ENCODE results near the gene ZNF266. TPM values are rescaled to one million over a fixed set of nuclear protein-coding genes. Genes with fewer than 3 reads are reported as not detected.

Gene ZNF266
- 13.1 and 14.1 TPM in 2 replicates for total RNA-seq

DNA sequence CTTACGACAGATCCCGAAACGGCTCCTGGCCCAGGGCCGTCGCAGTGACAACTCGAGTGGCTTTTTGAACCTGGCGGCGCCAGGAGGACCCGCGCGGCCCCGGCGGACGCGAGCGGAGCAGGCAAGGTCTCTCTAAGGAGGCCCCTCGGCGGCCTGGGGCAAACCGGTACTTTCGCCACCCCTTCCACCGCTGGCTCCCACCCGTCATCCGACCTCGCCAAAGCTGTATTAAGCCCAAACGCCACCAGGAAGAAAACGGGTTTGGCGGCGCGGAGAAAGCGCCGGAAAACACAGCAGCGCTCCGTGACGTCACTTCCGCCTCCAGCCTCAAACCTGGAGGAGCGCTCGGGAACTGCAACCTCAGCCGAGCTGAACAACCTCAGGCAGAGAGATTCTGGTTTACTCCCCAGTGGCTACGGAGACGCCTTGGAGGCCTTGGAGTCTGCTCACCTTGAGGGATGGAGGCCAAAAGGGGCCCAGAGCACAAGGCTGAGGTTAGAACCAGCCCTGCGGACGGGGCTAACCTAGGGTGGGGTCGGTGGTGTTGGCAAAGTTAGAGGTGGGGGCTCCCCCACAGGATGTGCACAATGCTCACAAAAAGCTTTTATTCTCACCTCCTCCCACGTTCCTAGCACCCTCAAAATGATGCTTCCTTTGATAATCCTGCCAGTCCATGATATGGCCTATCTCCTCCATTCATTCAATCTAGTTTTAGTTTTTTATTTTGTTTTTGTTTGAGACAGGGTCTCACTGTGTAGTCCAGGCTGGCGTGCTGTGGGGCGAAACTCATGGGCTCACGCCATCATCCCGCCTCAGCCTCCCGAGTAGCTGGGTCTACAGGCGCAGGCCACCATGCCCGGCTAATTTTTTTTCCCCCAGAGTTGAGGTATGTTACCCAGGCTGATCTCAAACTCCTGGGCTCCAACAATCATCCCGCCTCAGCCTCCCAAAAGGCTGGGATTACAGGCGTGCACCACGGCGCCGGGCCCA is at the start of gene ZNF266:
ZNF266 (minus strand) TSS at position 295 of the 990 bp plus-strand sequence. CDS start 15,484 bp downstream, outside the sequence.

DNA sequence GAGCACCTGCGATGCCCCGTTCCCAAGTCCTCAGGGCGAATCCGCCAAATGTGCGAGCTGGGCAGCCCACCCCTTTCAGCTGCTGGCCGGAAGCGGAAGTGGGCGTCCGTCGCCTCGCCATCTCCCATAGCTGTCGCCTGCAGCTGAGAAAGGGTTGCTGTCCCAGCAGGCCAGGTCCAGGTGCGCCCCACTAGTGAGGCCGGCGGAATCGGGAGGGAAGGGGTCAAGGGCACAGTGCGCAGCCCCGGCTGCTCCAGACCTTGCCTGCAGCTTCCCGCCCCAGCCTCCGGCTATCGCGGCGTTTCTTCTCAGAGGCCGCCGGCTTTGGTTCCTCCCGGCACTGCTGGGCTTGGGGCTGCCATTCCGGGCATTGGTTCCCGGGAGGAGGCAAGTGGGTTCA is 72.5 kb downstream of the ZNF266 start, which contains the start of gene ZNF177:
ZNF177 (plus strand) TSS at position 109 of the 400 bp plus-strand sequence. CDS start 15,299 bp downstream, outside the sequence.

Other genes with a start within 250 kb of the ZNF266 start
- not detected in 2 replicates for gene OR7D4, start 216.0 kb downstream of the ZNF266 start, total RNA-seq
- not detected in 2 replicates for gene OR7E24, start 184.6 kb downstream of the ZNF266 start, total RNA-seq
- gene ZNF699, start 125.7 kb downstream of the ZNF266 start, total RNA-seq = 26.1 and 38.5 TPM in 2 replicates
- 12.0 and 18.8 TPM in 2 replicates for gene ZNF559, start 111.4 kb downstream of the ZNF266 start, total RNA-seq
- gene ZNF177, start 72.6 kb downstream of the ZNF266 start, total RNA-seq = 1.3 and 1.5 TPM in 2 replicates
- gene ZNF560, start 63.0 kb upstream of the ZNF266 start, total RNA-seq = 1.5 and 2.6 TPM in 2 replicates
- gene ZNF426, start 103.1 kb upstream of the ZNF266 start, total RNA-seq = 29.9 and 30.5 TPM in 2 replicates
- 35.2 and 36.2 TPM in 2 replicates for gene ZNF121, start 148.9 kb upstream of the ZNF266 start, total RNA-seq
- gene ZNF561, start 185.7 kb upstream of the ZNF266 start, total RNA-seq = 37.0 and 51.0 TPM in 2 replicates
- 41.2 and 43.7 TPM in 2 replicates for gene ZNF562, start 239.5 kb upstream of the ZNF266 start, total RNA-seq